GM19397 (cell line): ENCODE measurements around the gene FCHSD2.
"Not testable (repeated sequence)": the region's sequence is repeated elsewhere in the genome, so short reads cannot be mapped to it uniquely, and the experiment has no call there.

Source experiments
- ATAC-seq: cut with Tn5 transposase; IDR thresholded peaks from one replicate; pipeline ENCODE4 v1.9.1; 2021; ENCODE audit warnings: mild to moderate bottlenecking, moderate library complexity; ENCODE audit not compliant: unreplicated experiment

FCHSD2 gene

GRCh38 chr11:72850832-72851231 is 291.3 kb downstream of the FCHSD2 start:
- ATAC-seq = no peak

- ATAC-seq = no peak
Measured at GRCh38 chr11:72848846-72849466, 293.2 kb downstream of the FCHSD2 start.

GRCh38 chr11:72844356-72844755 is 297.8 kb downstream of the FCHSD2 start:
- ATAC-seq = no peak

- ATAC-seq = no peak
Measured at GRCh38 chr11:72842653-72843330, 299.3 kb downstream of the FCHSD2 start.

GRCh38 chr11:72842126-72842525 is 300.0 kb downstream of the FCHSD2 start:
- no peak for ATAC-seq

- ATAC-seq = no peak
Measured at GRCh38 chr11:72841397-72841796, 300.7 kb downstream of the FCHSD2 start.

- ATAC-seq = no peak
Measured at GRCh38 chr11:72840780-72841179, 301.3 kb downstream of the FCHSD2 start.

GRCh38 chr11:72838691-72839305 is 303.3 kb downstream of the FCHSD2 start:
- no peak for ATAC-seq

GRCh38 chr11:72836111-72836510 is 306.0 kb downstream of the FCHSD2 start:
- ATAC-seq = no peak

- no peak for ATAC-seq
Measured at GRCh38 chr11:72834905-72835304, 307.2 kb downstream of the FCHSD2 start.

- no peak for ATAC-seq
Measured at GRCh38 chr11:72833811-72834493, 308.2 kb downstream of the FCHSD2 start.

GRCh38 chr11:72833083-72833733 is 308.9 kb downstream of the FCHSD2 start:
- no peak for ATAC-seq

- no peak for ATAC-seq
Measured at GRCh38 chr11:72832301-72833082, 309.6 kb downstream of the FCHSD2 start.

GRCh38 chr11:72831521-72832300 is 310.4 kb downstream of the FCHSD2 start:
- no peak for ATAC-seq

GRCh38 chr11:72829884-72830533 is 312.1 kb downstream of the FCHSD2 start:
- ATAC-seq = no peak

GRCh38 chr11:72829178-72829577 is 312.9 kb downstream of the FCHSD2 start:
- ATAC-seq = no peak

- no peak for ATAC-seq
Measured at GRCh38 chr11:72828692-72829101, 313.4 kb downstream of the FCHSD2 start.

GRCh38 chr11:72828081-72828567 is 314.0 kb downstream of the FCHSD2 start:
- no peak for ATAC-seq

GRCh38 chr11:72827656-72828055 is 314.5 kb downstream of the FCHSD2 start:
- ATAC-seq = not testable (repeated sequence)
